ENCODE data around the gene ATP5F1C.
"Not testable (repeated sequence)": the region's sequence is repeated elsewhere in the genome, so short reads cannot be mapped to it uniquely, and the experiment has no call there.

ATP5F1C gene

GRCh38 chr10:7792541-7792940 is 4.6 kb downstream of the ATP5F1C start:
- in situ Hi-C loops (cut with MboI; ENCODE audit: low sequenced_read_pairs) = no loop called here

GRCh38 chr10:7794251-7795026 is 6.5 kb downstream of the ATP5F1C start:
- in situ Hi-C loops (cut with MboI; ENCODE audit: low sequenced_read_pairs) = no loop called here

- in situ Hi-C loops (cut with MboI; ENCODE audit: low sequenced_read_pairs) = no loop called here
Measured at GRCh38 chr10:7795605-7796004, 7.6 kb downstream of the ATP5F1C start.

DNA sequence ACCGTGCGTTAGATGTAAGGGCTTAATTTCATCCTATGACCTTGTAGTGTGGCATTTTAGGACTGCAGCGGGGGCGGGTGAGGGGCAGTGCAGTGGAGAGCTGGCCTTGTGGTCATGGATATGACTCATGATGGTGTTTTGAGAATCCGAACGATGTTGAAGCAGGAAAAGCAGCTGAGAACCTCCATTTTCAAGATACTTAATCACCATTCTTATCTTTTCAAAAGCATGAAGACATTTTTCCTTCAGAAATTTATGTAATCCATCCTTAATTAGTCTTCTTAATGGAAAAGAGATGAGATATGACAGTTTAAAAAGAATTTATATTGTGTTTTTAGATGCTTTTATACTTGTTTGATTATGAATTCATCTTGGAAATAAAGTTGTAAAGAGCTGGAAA is 9.6 kb downstream of the ATP5F1C start:
- in situ Hi-C loops (cut with MboI; ENCODE audit: low sequenced_read_pairs) = no loop called here

DNA sequence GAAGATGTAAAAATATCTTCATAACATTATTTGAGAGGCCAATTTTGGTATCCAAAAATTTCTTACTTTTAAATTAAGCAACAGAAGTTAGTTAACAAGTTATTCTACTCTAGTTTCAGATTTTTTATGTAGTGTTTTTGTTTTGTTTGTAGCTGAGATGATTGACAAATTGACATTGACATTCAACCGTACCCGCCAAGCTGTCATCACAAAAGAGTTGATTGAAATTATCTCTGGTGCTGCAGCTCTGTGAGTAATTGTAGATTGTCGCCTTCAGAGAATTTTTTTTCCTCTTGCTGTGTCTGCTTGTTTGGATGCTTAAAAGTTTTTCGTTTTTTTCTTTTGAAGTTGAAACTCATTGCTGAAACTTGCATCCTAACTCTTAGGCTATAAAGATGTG is 14.6 kb downstream of the ATP5F1C start:
- in situ Hi-C loops (cut with MboI; ENCODE audit: low sequenced_read_pairs) = no loop called here

DNA sequence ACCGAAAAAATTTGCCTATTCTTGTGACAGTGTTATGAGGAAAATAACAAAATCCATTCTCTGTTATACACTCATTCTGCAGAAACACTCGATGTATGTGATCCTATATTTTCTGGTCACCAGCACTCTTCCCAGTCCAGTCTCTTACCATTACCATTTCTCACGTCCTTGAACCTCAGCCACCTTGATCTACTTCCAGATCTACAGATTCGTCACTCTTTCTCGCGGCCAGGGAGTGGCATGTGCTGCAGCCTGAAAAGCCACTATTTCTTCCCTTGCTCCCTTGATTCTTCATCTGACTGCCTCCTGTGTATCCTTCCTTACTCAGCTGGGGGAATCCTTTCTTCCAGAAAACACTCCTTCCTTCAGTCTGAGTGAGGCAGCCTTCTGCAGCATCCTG is 16.2 kb downstream of the ATP5F1C start:
- in situ Hi-C loops (cut with MboI; ENCODE audit: low sequenced_read_pairs) = no loop called here

DNA sequence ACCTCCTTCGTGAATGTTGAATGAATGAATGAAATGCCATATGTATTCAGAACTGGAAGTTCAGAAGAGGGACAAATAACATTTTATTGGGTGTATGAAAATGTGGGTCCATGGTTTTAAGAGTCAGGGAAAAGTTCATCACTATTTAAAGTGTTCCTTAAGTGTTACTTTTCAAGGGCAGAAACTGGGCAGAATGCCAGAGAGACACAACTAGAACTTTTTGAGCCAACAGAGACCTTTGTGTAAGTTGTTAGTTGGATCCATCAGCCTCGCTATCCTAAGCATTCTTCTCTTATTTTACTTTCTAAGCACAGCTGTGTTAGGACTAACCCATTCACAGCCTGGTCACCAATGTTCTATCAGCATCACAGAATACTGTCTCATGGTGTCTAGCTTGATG is 16.8 kb downstream of the ATP5F1C start:
- in situ Hi-C loops (cut with MboI; ENCODE audit: low sequenced_read_pairs) = no loop called here

DNA sequence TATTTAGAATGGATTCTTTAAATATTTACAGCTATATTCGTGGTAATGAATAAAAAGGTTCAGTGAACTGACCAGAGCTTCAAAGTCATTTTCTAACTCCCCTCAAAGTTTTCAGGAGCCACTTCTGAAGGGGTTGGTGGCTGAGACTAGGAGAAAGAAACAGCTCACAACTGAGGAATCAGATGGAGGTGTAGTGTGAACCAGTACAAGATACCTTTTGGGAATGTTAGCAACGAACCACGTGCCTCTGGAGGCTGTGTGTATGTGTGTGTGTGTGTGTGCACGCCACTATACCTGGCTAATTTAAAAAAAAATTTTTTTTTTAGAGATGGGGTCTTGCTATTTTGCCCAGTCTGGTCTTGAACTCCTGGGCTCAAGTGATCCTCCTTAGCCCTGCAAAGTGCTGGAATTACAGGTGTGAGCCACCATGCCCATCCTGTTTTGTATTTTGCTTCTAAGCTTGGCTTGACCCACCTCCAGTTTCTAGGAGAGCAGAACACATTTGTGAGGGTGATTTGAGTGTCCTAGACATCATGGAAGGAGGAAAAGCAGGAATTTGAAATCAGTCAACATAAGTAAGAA is 20.8 kb downstream of the ATP5F1C start:
- in situ Hi-C loops (cut with MboI; ENCODE audit: low sequenced_read_pairs) = no loop called here

DNA sequence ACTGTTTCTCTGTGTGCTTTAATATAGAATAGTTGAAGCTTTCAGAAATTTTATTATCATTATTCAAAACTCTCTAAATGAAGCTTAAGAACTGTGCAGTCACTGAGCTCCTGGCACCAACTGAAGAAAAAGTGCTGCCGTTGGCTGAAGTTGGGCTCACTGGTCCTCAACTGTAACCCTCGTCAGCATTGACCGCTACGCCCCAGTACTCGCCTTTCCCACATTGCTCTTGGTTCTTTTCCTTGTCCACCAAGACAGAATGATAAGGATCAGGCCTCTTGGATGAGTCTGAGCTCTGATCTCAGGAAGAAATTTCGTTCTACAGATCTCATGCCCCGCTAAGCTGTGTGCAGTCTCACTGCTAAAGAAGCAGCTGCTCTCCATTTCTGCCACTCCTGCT is 22.5 kb downstream of the ATP5F1C start:
- in situ Hi-C loops (cut with MboI; ENCODE audit: low sequenced_read_pairs) = no loop called here

GRCh38 chr10:7811000-7811399 is 23.0 kb downstream of the ATP5F1C start:
- in situ Hi-C loops (cut with MboI; ENCODE audit: low sequenced_read_pairs) = no loop called here

DNA sequence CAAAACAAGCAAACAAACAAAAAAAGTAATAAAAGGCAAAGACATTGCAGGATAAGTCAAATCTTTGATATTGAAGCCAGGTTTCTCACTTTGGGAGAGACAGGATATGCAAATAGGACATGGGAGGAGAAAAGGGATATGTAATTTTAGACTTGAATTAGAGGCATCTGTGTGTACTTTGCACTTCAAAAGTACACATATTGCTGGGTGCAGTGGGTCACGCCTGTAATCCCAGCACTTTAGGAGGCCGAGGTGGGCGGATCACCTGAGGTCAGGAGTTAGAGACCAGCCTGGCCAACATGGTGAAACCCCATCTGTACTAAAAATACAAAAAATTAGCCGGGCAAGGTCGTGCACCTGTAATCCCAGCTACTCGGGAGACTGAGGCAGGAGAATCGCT is 23.8 kb downstream of the ATP5F1C start:
- in situ Hi-C loops (cut with MboI; ENCODE audit: low sequenced_read_pairs) = not testable (repeated sequence)

GRCh38 chr10:7813481-7813880 is 25.5 kb downstream of the ATP5F1C start:
- in situ Hi-C loops (cut with MboI; ENCODE audit: low sequenced_read_pairs) = no loop called here

DNA sequence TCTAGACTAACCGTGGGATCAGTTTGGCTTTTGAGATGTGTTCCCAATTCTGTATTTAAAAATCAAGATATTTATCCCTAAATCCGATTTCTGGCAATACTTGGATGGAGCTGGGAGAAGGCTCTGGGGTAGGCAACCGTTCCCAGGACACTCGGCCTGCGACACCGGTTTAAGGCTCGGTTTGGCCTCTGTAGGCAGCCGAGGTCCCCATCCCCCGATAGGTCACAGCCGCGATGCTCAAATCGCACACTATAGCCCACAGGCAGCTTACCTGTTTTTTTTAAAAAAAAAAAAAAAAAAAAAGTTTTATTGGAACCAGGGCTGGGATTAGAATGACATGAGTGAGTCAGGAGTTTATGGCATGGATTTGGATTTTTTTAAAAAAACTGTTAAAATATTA is 29.6 kb downstream of the ATP5F1C start:
- in situ Hi-C loops (cut with MboI; ENCODE audit: low sequenced_read_pairs) = no loop called here

DNA sequence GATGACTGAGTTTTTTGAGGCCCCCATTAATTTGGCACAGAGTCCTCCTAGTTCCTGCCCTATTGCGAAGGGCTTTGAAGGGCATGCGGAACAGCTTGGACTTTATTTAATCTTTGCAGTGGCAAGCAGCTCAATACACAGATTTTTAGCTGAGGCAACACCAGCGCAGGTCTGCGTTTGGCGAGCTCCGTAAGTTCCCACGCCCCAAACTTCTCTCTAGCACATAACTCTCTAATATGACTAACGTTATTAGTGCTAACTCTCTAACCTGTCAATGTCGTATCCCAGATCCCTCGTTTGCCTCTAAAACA is 30.0 kb downstream of the ATP5F1C start:
- in situ Hi-C loops (cut with MboI; ENCODE audit: low sequenced_read_pairs) = no loop called here

- in situ Hi-C loops (cut with MboI; ENCODE audit: low sequenced_read_pairs) = no loop called here
Measured at GRCh38 chr10:7818295-7819120, 30.5 kb downstream of the ATP5F1C start, which contains the start of gene TAF3. Gene TAF3, plus strand, starts transcription at chr10:7818505. Its CDS starts 205 bp downstream, at chr10:7818710.

GRCh38 chr10:7819121-7819460 is 31.1 kb downstream of the ATP5F1C start:
- in situ Hi-C loops (cut with MboI; ENCODE audit: low sequenced_read_pairs) = no loop called here

GRCh38 chr10:7824251-7824650 is 36.3 kb downstream of the ATP5F1C start:
- in situ Hi-C loops (cut with MboI; ENCODE audit: low sequenced_read_pairs) = no loop called here

- in situ Hi-C loops (cut with MboI; ENCODE audit: low sequenced_read_pairs) = no loop called here
Measured at GRCh38 chr10:7826971-7827370, 39.0 kb downstream of the ATP5F1C start.

- in situ Hi-C loops (cut with MboI; ENCODE audit: low sequenced_read_pairs) = no loop called here
Measured at GRCh38 chr10:7829289-7829834, 41.4 kb downstream of the ATP5F1C start.

GRCh38 chr10:7832060-7832459 is 44.1 kb downstream of the ATP5F1C start:
- in situ Hi-C loops (cut with MboI; ENCODE audit: low sequenced_read_pairs) = no loop called here

DNA sequence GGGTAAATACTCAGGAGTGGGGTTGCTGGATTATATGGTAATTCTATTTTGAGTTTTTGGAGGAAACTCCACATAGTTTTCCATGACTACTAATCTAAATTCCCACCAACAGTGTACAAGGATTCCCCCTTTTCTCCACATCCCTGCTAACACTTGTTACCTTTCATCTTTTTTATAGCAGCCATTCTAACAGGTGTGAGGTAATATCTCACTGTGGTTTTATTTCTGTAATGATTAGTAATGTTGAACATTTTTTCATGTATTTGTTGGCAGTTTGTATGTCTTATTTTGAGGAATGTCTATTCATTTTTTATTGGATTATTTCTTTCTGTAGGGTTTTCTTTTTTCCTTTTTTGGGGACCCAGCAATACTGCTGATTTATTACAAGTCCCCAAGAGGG is 45.2 kb downstream of the ATP5F1C start:
- in situ Hi-C loops (cut with MboI; ENCODE audit: low sequenced_read_pairs) = no loop called here

- in situ Hi-C loops (cut with MboI; ENCODE audit: low sequenced_read_pairs) = no loop called here
Measured at GRCh38 chr10:7834262-7834661, 46.3 kb downstream of the ATP5F1C start.

Measured in HL-60/S4 treated with phorbol 12-myristate 13-acetate at 8.2 ng/mL for 4 days and 3 days (cell line).